ENCODE measurements around the gene ZDHHC7. TPM values are rescaled to one million over a fixed set of nuclear protein-coding genes. Genes with fewer than 3 reads are reported as not detected.

Gene ZDHHC7
- total RNA-seq, 4 donors from 2014 or later = 31.0 to 103 (median 62.3) TPM

GRCh38 chr16:84959045-84959576 is 52.2 kb downstream of the ZDHHC7 start:
- TF ChIP-seq CTCF (IDR thresholded peaks at IDR 0.05; ENCODE audit: low read depth) = no peak

GRCh38 chr16:84957792-84958191 is 53.5 kb downstream of the ZDHHC7 start:
- no peak for TF ChIP-seq CTCF (IDR thresholded peaks at IDR 0.05; ENCODE audit: low read depth)

- no peak for TF ChIP-seq CTCF (IDR thresholded peaks at IDR 0.05; ENCODE audit: low read depth)
Observed at GRCh38 chr16:84957192-84957591, 54.1 kb downstream of the ZDHHC7 start.

GRCh38 chr16:84955427-84955826 is 55.9 kb downstream of the ZDHHC7 start:
- no peak for TF ChIP-seq CTCF (IDR thresholded peaks at IDR 0.05; ENCODE audit: low read depth)

- no peak for TF ChIP-seq CTCF (IDR thresholded peaks at IDR 0.05; ENCODE audit: low read depth)
Observed at GRCh38 chr16:84953190-84953746, 58.1 kb downstream of the ZDHHC7 start.

- no peak for TF ChIP-seq CTCF (IDR thresholded peaks at IDR 0.05; ENCODE audit: low read depth)
Observed at GRCh38 chr16:84952335-84953189, 58.8 kb downstream of the ZDHHC7 start.

- TF ChIP-seq CTCF (IDR thresholded peaks at IDR 0.05; ENCODE audit: low read depth) = no peak
Observed at GRCh38 chr16:84950906-84951305, 60.4 kb downstream of the ZDHHC7 start.

All from subcutaneous adipose tissue (tissue), 4 donors.